HepG2 (cell line): Measurements from ENCODE around the gene UGT1A7. TPM values are rescaled to one million over a fixed set of nuclear protein-coding genes. Genes with fewer than 3 reads are reported as not detected.

Experiments used
- DBP ChIP-seq: sonication (generic); formaldehyde crosslinking; IDR thresholded peaks from 2 replicates; pipeline ENCODE4 v1.4.0; 2020; ENCODE audit warnings: missing genetic modification reagents; ENCODE audit errors: not compliant biosample characterization
- DR1 ChIP-seq: sonication (generic); formaldehyde crosslinking; IDR thresholded peaks from 2 replicates; pipeline ENCODE4 v1.8.0; 2021; ENCODE audit warnings: mild to moderate bottlenecking, missing genetic modification reagents, inconsistent platforms
- GLI4 ChIP-seq: sonication (generic); formaldehyde crosslinking; IDR thresholded peaks from 2 replicates; pipeline ENCODE4 v1.5.1; 2020; ENCODE audit warnings: missing genetic modification reagents, mild to moderate bottlenecking, moderate library complexity, borderline replicate concordance
- IRF1 ChIP-seq: sonication (generic); formaldehyde crosslinking; IDR thresholded peaks from 2 replicates; pipeline ENCODE4 v1.4.0; 2020; ENCODE audit warnings: low read depth, mild to moderate bottlenecking, missing genetic modification reagents
- KMT2A ChIP-seq: sonication (generic); formaldehyde crosslinking; IDR thresholded peaks from 2 replicates; pipeline ENCODE4 v1.4.0; 2020; ENCODE audit warnings: missing genetic modification reagents
- MAX ChIP-seq: IDR thresholded peaks from 2 replicates; pipeline ENCODE4 v1.6.1; 2012; ENCODE audit warnings: inconsistent platforms
- NFIB ChIP-seq: sonication (generic); formaldehyde crosslinking; IDR thresholded peaks from 2 replicates; pipeline ENCODE4 v1.9.0; 2021; ENCODE audit warnings: missing genetic modification reagents, mild to moderate bottlenecking, borderline replicate concordance
- PAF1 ChIP-seq: IDR thresholded peaks from 2 replicates; pipeline ENCODE4 v1.6.1; 2016; ENCODE audit warnings: missing genetic modification reagents, missing compliant biosample characterization
- PHF20 ChIP-seq: sonication (generic); formaldehyde crosslinking; IDR thresholded peaks from 2 replicates; pipeline ENCODE4 v1.5.0; 2020; ENCODE audit warnings: mild to moderate bottlenecking, missing genetic modification reagents
- SIX4 ChIP-seq: sonication (generic); formaldehyde crosslinking; IDR thresholded peaks from 2 replicates; pipeline ENCODE4 v1.4.0; 2020; ENCODE audit warnings: missing genetic modification reagents
- SKIL ChIP-seq: sonication (generic); formaldehyde crosslinking; IDR thresholded peaks from 2 replicates; pipeline ENCODE4 v1.8.0; 2022; ENCODE audit warnings: missing genetic modification reagents, mild to moderate bottlenecking, moderate library complexity, borderline replicate concordance
- TFE3 ChIP-seq: IDR thresholded peaks from 2 replicates; pipeline ENCODE4 v1.6.1; 2016
- ZNF318 ChIP-seq: sonication (generic); formaldehyde crosslinking; IDR thresholded peaks from 2 replicates; pipeline ENCODE4 v1.4.0; 2020; ENCODE audit warnings: mild to moderate bottlenecking, missing genetic modification reagents
- ZNF549 ChIP-seq: sonication (generic); formaldehyde crosslinking; IDR thresholded peaks from 2 replicates; pipeline ENCODE4 v1.5.0; 2020; ENCODE audit warnings: missing genetic modification reagents
- ZNF746 ChIP-seq: sonication (generic); formaldehyde crosslinking; IDR thresholded peaks from 2 replicates; pipeline ENCODE4 v1.8.0; 2022; ENCODE audit warnings: mild to moderate bottlenecking, missing genetic modification reagents
- polyA plus RNA-seq, 8 experiments: library from polyadenylated mRNA; depleted of rRNA in 3 of 8; stranded (reverse) in 7 of 8; unstranded in 1 of 8; fragments of >200 nt; fragmentation: Illumina TruSeq in 4 of 8; extraction: Trizol in 4 of 8; gene quantifications; 2 replicates each; pipeline versions ENCODE4 v1.2.1 to v1.2.3, GENCODE V29; 2011 to 2016; ENCODE audit warnings: low read depth in 4 of 8, missing spikeins in 1 of 8, mixed read lengths in 1 of 8; ENCODE audit not compliant: insufficient read depth in 1 of 8
- total RNA-seq, 5 experiments: library from RNA; depleted of rRNA; stranded (reverse); fragments of >200 nt; fragmentation: Illumina TruSeq; extraction: Trizol; gene quantifications; 2 replicates each; pipeline ENCODE4 v1.2.3, GENCODE V29; 2016; ENCODE audit warnings: low read depth in 1 of 5

Gene UGT1A7
- total and polyA plus RNA-seq, 2 of the 13 experiments (the other 11 are each of a cell fraction or from before 2014, with no cell fraction given): not detected

GRCh38 chr2:233745073-233745755 lies 63.5 kb downstream of the UGT1A7 start (continued):
- TF ChIP-seq SKIL (CRISPR knock-in tag) (peak; percentile 98), KMT2A (CRISPR knock-in tag) (no peak), ZNF549 (CRISPR knock-in tag) (no peak), ZNF746 (CRISPR knock-in tag) (peak; percentile 82; the same call in 1 of the 2 replicates), ZNF318 (CRISPR knock-in tag) (no peak), DR1 (no peak), PAF1 (no peak), DBP (CRISPR knock-in tag) (peak; percentile 52), NFIB (CRISPR knock-in tag) (no peak), TFE3 (CRISPR knock-in tag) (peak; percentile 85), SIX4 (peak; percentile 91), GLI4 (no peak), MAX (peak; percentile 37; the same call in 1 of the 2 replicates), IRF1 (CRISPR knock-in tag) (no peak), PHF20 (CRISPR knock-in tag) (no peak)
